ENCODE results near the gene RAB31. TPM values are rescaled to one million over a fixed set of nuclear protein-coding genes. Genes with fewer than 3 reads are reported as not detected.
"Not testable (repeated sequence)": the region's sequence is repeated elsewhere in the genome, so short reads cannot be mapped to it uniquely, and the experiment has no call there.

RAB31 gene
- total RNA-seq, 4 donors from 2014 or later = 12.2 to 22.0 (median 15.6) TPM

- H3K4me3 ChIP-seq (ENCODE audit: low read depth, poor library complexity, severe bottlenecking) = no peak overlapping the region
- TF ChIP-seq CTCF (IDR thresholded peaks at IDR 0.05) = no peak
- TF ChIP-seq POLR2A (IDR thresholded peaks at IDR 0.05) = no peak
- 93 to 96% methylated on average over 5 of the region's 5 CpGs for WGBS, 2 donors
- no peak for DNase-seq (ENCODE audit: low spot score in 2 of 2)
- intact Hi-C loops (cut with DNase I; ENCODE audit: low total_unique reads) = no loop called here
Observed at GRCh38 chr18:9887992-9888391, 179.9 kb downstream of the RAB31 start.

DNA sequence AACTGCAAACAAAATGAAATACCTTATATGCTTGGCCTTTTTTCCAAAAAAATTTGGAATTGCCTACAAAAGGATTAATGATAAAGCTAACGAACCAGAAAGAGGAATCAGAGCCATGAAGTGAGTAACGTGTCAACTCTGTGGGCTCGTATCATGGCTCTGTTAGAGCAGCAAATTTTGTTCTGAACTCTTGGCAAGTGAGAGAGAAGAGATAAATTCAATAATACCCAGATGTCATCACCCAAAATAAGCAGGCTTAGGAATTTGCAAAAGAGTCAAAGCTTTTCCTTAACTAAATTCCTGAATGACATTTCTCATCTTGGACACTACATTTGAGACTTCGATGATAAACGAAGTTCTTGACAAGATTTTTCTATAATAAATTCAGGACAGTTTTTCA, 182.1 kb downstream of the RAB31 start:
- intact Hi-C loops (cut with DNase I; ENCODE audit: low total_unique reads) = no loop called here
- no peak overlapping the region for H3K4me3 ChIP-seq (ENCODE audit: low read depth, poor library complexity, severe bottlenecking)
- DNase-seq (ENCODE audit: low spot score in 2 of 2) = no peak
- TF ChIP-seq CTCF (IDR thresholded peaks at IDR 0.05) = no peak
- TF ChIP-seq POLR2A (IDR thresholded peaks at IDR 0.05) = no peak
- 65 to 67% methylated on average over 5 of the region's 5 CpGs for whole genome bisulfite sequencing, 2 donors

DNA sequence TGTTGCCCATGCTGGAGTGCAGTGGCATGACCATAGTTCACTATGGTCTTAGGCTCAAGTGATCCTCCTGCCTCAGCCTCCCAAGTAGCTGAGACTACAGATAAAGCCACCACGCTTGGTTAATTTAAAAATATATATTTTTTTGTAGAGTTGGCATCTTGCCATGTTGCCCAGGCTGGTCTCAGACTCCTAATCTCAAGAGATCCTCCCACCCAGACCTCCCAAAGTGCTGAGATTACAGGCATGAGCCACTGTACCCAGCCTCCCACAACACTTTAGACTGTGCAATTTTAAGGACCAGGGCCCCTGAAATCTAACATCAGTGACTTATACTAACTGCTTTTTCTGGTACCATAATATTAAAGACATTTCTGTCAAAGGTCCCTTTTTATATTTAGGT, 182.9 kb downstream of the RAB31 start:
- H3K4me3 ChIP-seq (ENCODE audit: low read depth, poor library complexity, severe bottlenecking) = no peak overlapping the region
- no peak for DNase-seq (ENCODE audit: low spot score in 2 of 2)
- WGBS, 2 donors = 88 to 93% methylated on average over 1 of the region's 1 CpG
- TF ChIP-seq CTCF (IDR thresholded peaks at IDR 0.05) (no peak), POLR2A (IDR thresholded peaks at IDR 0.05) (no peak)
- intact Hi-C loops (cut with DNase I; ENCODE audit: low total_unique reads) = no loop called here

DNA sequence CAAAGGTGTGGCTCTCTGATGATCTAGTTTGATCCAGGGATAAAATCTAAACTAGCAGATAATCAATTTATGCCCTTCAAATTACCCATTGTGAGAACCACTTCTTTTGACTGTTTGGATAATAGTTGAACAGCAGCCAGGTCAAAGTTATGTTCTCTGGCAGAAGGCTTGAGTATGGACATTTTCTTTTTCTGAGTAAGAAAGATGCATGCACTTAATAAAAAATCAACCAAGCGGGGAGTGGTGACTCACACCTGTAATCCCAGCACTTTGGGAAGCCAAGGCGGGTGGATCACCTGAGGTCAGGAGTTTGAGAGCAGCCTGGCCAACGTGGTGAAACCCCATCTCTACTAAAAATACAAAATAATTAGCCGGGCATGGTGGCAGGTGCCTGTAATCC, 183.4 kb downstream of the RAB31 start:
- 67 to 83% methylated on average over 4 of the region's 4 CpGs for WGBS, 2 donors
- intact Hi-C loops (cut with DNase I; ENCODE audit: low total_unique reads); DNase-seq (ENCODE audit: low spot score in 2 of 2); H3K4me3 ChIP-seq (ENCODE audit: low read depth, poor library complexity, severe bottlenecking): not testable (repeated sequence)

DNA sequence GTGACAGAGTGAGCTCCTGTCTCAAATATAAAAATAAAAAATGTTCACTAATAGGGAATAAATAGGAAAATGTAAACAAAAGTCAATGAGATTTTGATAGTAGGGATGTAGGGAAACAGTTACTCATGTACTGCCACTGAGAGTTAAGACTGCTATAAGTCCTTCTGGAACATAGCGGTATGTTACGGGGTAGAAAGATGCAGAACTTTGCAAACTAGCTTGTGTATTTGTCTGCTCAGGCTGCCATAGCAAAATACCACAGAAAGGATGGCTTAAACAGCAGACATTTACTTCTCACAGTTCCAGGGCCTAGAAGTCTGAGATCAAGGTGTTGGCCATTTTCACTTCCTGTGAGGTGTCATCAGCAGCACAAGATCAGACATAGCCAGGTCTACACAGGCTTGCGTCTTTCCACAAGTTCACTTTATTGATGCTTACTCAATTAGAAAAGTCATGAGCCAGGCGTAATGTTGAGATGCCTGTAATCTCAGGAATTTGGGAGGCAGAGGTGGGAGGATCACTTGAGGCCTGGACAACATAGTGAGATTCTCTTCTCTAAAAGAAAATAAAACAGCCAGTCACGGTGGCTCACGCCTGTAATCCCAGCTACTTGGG, 186.5 kb downstream of the RAB31 start:
- intact Hi-C loops (cut with DNase I; ENCODE audit: low total_unique reads) = no loop called here
- WGBS, 2 donors = 94% methylated on average over 6 of the region's 6 CpGs
- TF ChIP-seq CTCF (IDR thresholded peaks at IDR 0.05) = no peak
- TF ChIP-seq POLR2A (IDR thresholded peaks at IDR 0.05) = no peak
- H3K4me3 ChIP-seq (ENCODE audit: low read depth, poor library complexity, severe bottlenecking) = no peak overlapping the region
- DNase-seq (ENCODE audit: low spot score in 2 of 2) = no peak

DNA sequence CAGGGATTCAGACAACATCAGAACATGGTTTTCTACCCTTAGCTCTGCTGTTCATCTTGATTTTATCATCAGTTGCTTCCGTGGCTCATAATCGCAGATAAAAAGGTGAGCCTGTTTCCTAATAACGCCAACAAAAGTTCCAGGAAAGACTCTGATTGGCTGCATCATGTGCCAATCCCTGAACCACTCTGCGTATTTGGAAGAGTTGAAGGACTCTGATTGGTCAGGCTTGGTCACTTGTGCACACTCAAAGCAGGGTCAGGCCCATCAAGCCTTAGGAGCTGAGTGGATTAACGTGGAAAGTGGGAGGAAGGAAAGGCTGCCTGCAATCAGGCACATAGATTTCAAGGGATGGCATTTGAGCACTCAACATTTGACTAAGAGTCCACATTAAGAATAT, 189.0 kb downstream of the RAB31 start:
- 92 to 95% methylated on average over 5 of the region's 5 CpGs for WGBS, 2 donors
- DNase-seq (ENCODE audit: low spot score in 2 of 2) = no peak
- H3K4me3 ChIP-seq (ENCODE audit: low read depth, poor library complexity, severe bottlenecking) = no peak overlapping the region
- TF ChIP-seq CTCF (IDR thresholded peaks at IDR 0.05) = no peak
- TF ChIP-seq POLR2A (IDR thresholded peaks at IDR 0.05) = no peak
- intact Hi-C loops (cut with DNase I; ENCODE audit: low total_unique reads) = no loop called here

GRCh38 chr18:9897787-9898291, 189.7 kb downstream of the RAB31 start:
- intact Hi-C loops (cut with DNase I; ENCODE audit: low total_unique reads); DNase-seq (ENCODE audit: low spot score in 2 of 2): not testable (repeated sequence)
- 92 to 96% methylated on average over 10 of the region's 10 CpGs for WGBS, 2 donors

More at GRCh38 chr18:9897787-9898291, 189.7 kb downstream of the RAB31 start:
- H3K4me3 ChIP-seq (ENCODE audit: low read depth, poor library complexity, severe bottlenecking) = not testable (repeated sequence)

Measured in lower leg skin (tissue), 4 donors.